Astrocyte (in vitro differentiated cells and primary cell): ENCODE measurements around the gene EXTL2. TPM values are rescaled to one million over a fixed set of nuclear protein-coding genes. Genes with fewer than 3 reads are reported as not detected.
"Not testable (repeated sequence)": the region's sequence is repeated elsewhere in the genome, so short reads cannot be mapped to it uniquely, and the experiment has no call there.

Source experiments
- DNase-seq: peaks from one replicate; pipeline ENCODE4 v3.0.0-alpha.2; 2010; ENCODE audit warnings: low read depth
- FAIRE-seq: peaks from 2 replicates; lab custom pipeline; 2011; peaks lifted over from hg19 to GRCh38; lab: Jason Lieb, UNC
- H2AFZ ChIP-seq: 2 replicates; pipeline ENCODE4 v1.6.0; 2012; ENCODE audit warnings: low read depth, low read length, inconsistent platforms
- H3K27ac ChIP-seq: 2 replicates; pipeline ENCODE4 v1.5.1; 2011; ENCODE audit warnings: low read depth, low read length, inconsistent platforms
- H3K27me3 ChIP-seq: 2 replicates; pipeline ENCODE4 v1.6.0; 2011; ENCODE audit warnings: low read length, inconsistent platforms; ENCODE audit not compliant: insufficient read depth
- H3K36me3 ChIP-seq: 2 replicates; pipeline ENCODE4 v1.5.1; 2011; ENCODE audit warnings: low read length, inconsistent platforms; ENCODE audit not compliant: insufficient read depth
- H3K4me1 ChIP-seq: 2 replicates; pipeline ENCODE4 v1.5.1; 2011; ENCODE audit warnings: low read length, inconsistent platforms; ENCODE audit not compliant: insufficient read depth
- H3K4me2 ChIP-seq: 2 replicates; pipeline ENCODE4 v1.6.0; 2012; ENCODE audit warnings: low read length, inconsistent platforms
- H3K4me3 ChIP-seq: 2 replicates; pipeline ENCODE4 v1.5.1; 2011; ENCODE audit warnings: low read depth, mild to moderate bottlenecking, low read length, inconsistent platforms; ENCODE audit not compliant: insufficient read depth
- H3K79me2 ChIP-seq: 2 replicates; pipeline ENCODE4 v1.6.0; 2012; ENCODE audit warnings: mild to moderate bottlenecking, low read length, inconsistent platforms; ENCODE audit not compliant: insufficient read depth
- H3K9ac ChIP-seq: 2 replicates; pipeline ENCODE4 v1.6.0; 2012; ENCODE audit warnings: mild to moderate bottlenecking, low read length, inconsistent platforms
- H3K9me3 ChIP-seq: 2 replicates; pipeline ENCODE4 v1.5.1; 2012; ENCODE audit warnings: low read depth, mild to moderate bottlenecking, low read length, inconsistent platforms; ENCODE audit not compliant: insufficient read depth
- H4K20me1 ChIP-seq: 2 replicates; pipeline ENCODE4 v1.6.0; 2012; ENCODE audit warnings: low read length, inconsistent platforms; ENCODE audit not compliant: insufficient read depth
- H3K27ac Mint-ChIP-seq: one replicate; pipeline ENCODE4 v1.8.0; 2021; ENCODE audit warnings: mild to moderate bottlenecking, mixed read lengths; ENCODE audit not compliant: unreplicated experiment
- H3K27me3 Mint-ChIP-seq: one replicate; pipeline ENCODE4 v1.8.0; 2021; ENCODE audit warnings: low read depth, mixed read lengths; ENCODE audit not compliant: unreplicated experiment
- H3K36me3 Mint-ChIP-seq: one replicate; pipeline ENCODE4 v1.8.0; 2021; ENCODE audit warnings: low read depth, mixed read lengths; ENCODE audit not compliant: unreplicated experiment
- H3K4me1 Mint-ChIP-seq: one replicate; pipeline ENCODE4 v1.8.0; 2021; ENCODE audit warnings: low read depth, mixed read lengths; ENCODE audit not compliant: unreplicated experiment
- H3K4me3 Mint-ChIP-seq: one replicate; pipeline ENCODE4 v1.8.0; 2021; ENCODE audit warnings: mild to moderate bottlenecking, moderate library complexity, mixed read lengths; ENCODE audit not compliant: unreplicated experiment
- H3K9me3 Mint-ChIP-seq: one replicate; pipeline ENCODE4 v1.8.0; 2021; ENCODE audit warnings: mild to moderate bottlenecking, mixed read lengths; ENCODE audit not compliant: unreplicated experiment
- CTCF ChIP-seq: IDR thresholded peaks from 2 replicates; pipeline ENCODE4 v1.5.1; 2011; ENCODE audit warnings: low read depth, mild to moderate bottlenecking, inconsistent platforms, low read length, moderate library complexity; ENCODE audit not compliant: insufficient read depth
- EZH2 ChIP-seq: IDR thresholded peaks from 2 replicates; pipeline ENCODE4 v1.6.1; 2012; ENCODE audit warnings: mild to moderate bottlenecking, low read length, inconsistent platforms; ENCODE audit not compliant: insufficient read depth
- total RNA-seq: library from RNA; stranded (reverse); gene quantifications from 2 replicates; pipeline ENCODE4 v1.2.1, GENCODE V29; 2021

The EXTL2 gene
- total RNA-seq, 1 donor from 2014 or later, result 36.2 TPM

- no peaks in the 10 kb centered on the region for H3K27me3 Mint-ChIP-seq
- Histone ChIP-seq H3K4me3 (no peak overlapping the region), H3K79me2 (peaks cover 44% of the 10 kb centered on the region), H3K9ac (no peak overlapping the region), H3K4me1 (peaks cover 13% of the 10 kb centered on the region), H3K4me2 (peak overlapping the region; percentile 2), H3K27me3 (no peaks in the 10 kb centered on the region), H3K9me3 (peaks cover 9% of the 10 kb centered on the region), H4K20me1 (peaks cover 4% of the 10 kb centered on the region), H3K36me3 (no peaks in the 10 kb centered on the region), H3K27ac (no peak overlapping the region), H2AFZ (no peak overlapping the region)
- peak overlapping the region; percentile 96 for H3K4me3 Mint-ChIP-seq
- TF ChIP-seq CTCF (no peak), EZH2 (no peak)
- peaks cover 14% of the 10 kb centered on the region for H3K4me1 Mint-ChIP-seq
- peaks cover 20% of the 10 kb centered on the region for H3K36me3 Mint-ChIP-seq
- H3K27ac Mint-ChIP-seq, result no peak overlapping the region
- DNase-seq (no peak), FAIRE-seq (no peak)
- H3K9me3 Mint-ChIP-seq, result peaks cover 12% of the 10 kb centered on the region
Measured at GRCh38 chr1:100892554-100892953, 2.1 kb downstream of the EXTL2 start.

GRCh38 chr1:100891380-100891779, 3.3 kb downstream of the EXTL2 start:
- TF ChIP-seq EZH2 (no peak), CTCF (no peak)
- FAIRE-seq, result no peak
- peaks cover 21% of the 10 kb centered on the region for H3K36me3 Mint-ChIP-seq

GRCh38 chr1:100889869-100890482, 4.7 kb downstream of the EXTL2 start:
- H3K4me3 ChIP-seq, H4K20me1 ChIP-seq, H3K9ac ChIP-seq, H3K27me3 Mint-ChIP-seq, H3K4me2 ChIP-seq, H3K4me3 Mint-ChIP-seq, FAIRE-seq, H3K27ac ChIP-seq, H3K4me1 ChIP-seq, H3K9me3 ChIP-seq, DNase-seq, H3K27ac Mint-ChIP-seq, H3K27me3 ChIP-seq, H3K36me3 ChIP-seq, H2AFZ ChIP-seq: not testable (repeated sequence)
- peaks cover 12% of the 10 kb centered on the region for H3K4me1 Mint-ChIP-seq
- peaks cover 12% of the 10 kb centered on the region for H3K9me3 Mint-ChIP-seq
- H3K36me3 Mint-ChIP-seq, result peaks cover 21% of the 10 kb centered on the region
- H3K79me2 ChIP-seq, result peaks cover 27% of the 10 kb centered on the region

More at GRCh38 chr1:100891380-100891779, 3.3 kb downstream of the EXTL2 start:
- H3K79me2 ChIP-seq, result peaks cover 32% of the 10 kb centered on the region
- H3K27me3 ChIP-seq, result no peaks in the 10 kb centered on the region
- Mint-ChIP-seq H3K9me3 (peaks cover 12% of the 10 kb centered on the region), H3K27ac (no peak overlapping the region), H3K27me3 (no peaks in the 10 kb centered on the region), H3K4me1 (peaks cover 12% of the 10 kb centered on the region), H3K4me3 (peak overlapping the region; percentile 50)
- no peak overlapping the region for H3K4me2 ChIP-seq
- no peaks in the 10 kb centered on the region for H4K20me1 ChIP-seq
- H3K4me1 ChIP-seq, result peaks cover 5% of the 10 kb centered on the region
- H3K9ac ChIP-seq, result no peak overlapping the region
- no peak for DNase-seq
- H3K9me3 ChIP-seq, result peaks cover 9% of the 10 kb centered on the region
- no peak overlapping the region for H3K27ac ChIP-seq
- no peak overlapping the region for H2AFZ ChIP-seq
- H3K4me3 ChIP-seq, result no peak overlapping the region
- H3K36me3 ChIP-seq, result no peaks in the 10 kb centered on the region

- Mint-ChIP-seq H3K9me3 (peaks cover 12% of the 10 kb centered on the region), H3K36me3 (peaks cover 21% of the 10 kb centered on the region), H3K4me1 (peaks cover 15% of the 10 kb centered on the region)
- not testable (repeated sequence) for H3K27me3 ChIP-seq, H3K27ac ChIP-seq, H3K27ac Mint-ChIP-seq, H3K27me3 Mint-ChIP-seq, H3K9ac ChIP-seq, H3K4me2 ChIP-seq, H3K36me3 ChIP-seq, H3K9me3 ChIP-seq, DNase-seq, H3K4me1 ChIP-seq, H2AFZ ChIP-seq, H3K4me3 Mint-ChIP-seq, FAIRE-seq, H4K20me1 ChIP-seq, H3K4me3 ChIP-seq
- peaks cover 27% of the 10 kb centered on the region for H3K79me2 ChIP-seq
Measured at GRCh38 chr1:100889007-100889406, 5.6 kb downstream of the EXTL2 start.
